ENCODE results near the gene CAMKK2.
"Not testable (repeated sequence)": the region's sequence is repeated elsewhere in the genome, so short reads cannot be mapped to it uniquely, and the experiment has no call there.

CAMKK2 gene

GRCh38 chr12:121323908-121324307 is 27.4 kb upstream of the CAMKK2 start:
- no peak overlapping the region for H2BK5ac ChIP-seq (ENCODE audit: low read depth, low read length, poor library complexity)
- no peak overlapping the region for H3K9ac ChIP-seq (ENCODE audit: low read length)
- DNase-seq: no peak
- H2AK5ac ChIP-seq (ENCODE audit: low read length): no peak overlapping the region
- H3K18ac ChIP-seq (ENCODE audit: low read length): no peak overlapping the region
- no peak overlapping the region for H2BK12ac ChIP-seq (ENCODE audit: low read length)
- no peak overlapping the region for H2AFZ ChIP-seq (ENCODE audit: insufficient read depth, low read length, poor library complexity)
- H3K4me1 ChIP-seq (ENCODE audit: control insufficient read depth in 1 of 2, insufficient read depth in 2 of 2, low read length in 2 of 2): no peaks in the 10 kb centered on the region
- H3K36me3 ChIP-seq (ENCODE audit: control insufficient read depth in 1 of 2, insufficient read depth in 2 of 2, low read length in 2 of 2): peaks cover 28 to 32% of the 10 kb centered on the region in 2 experiments
- H3K9me3 ChIP-seq (ENCODE audit: insufficient read depth, low read depth, low read length): no peaks in the 10 kb centered on the region
- no peak overlapping the region for H2BK120ac ChIP-seq (ENCODE audit: insufficient read depth, low read length, poor library complexity)
- H3K4me2 ChIP-seq (ENCODE audit: low read length): no peak overlapping the region
- no peak overlapping the region for H3K4ac ChIP-seq (ENCODE audit: low read depth, low read length)
- no peak overlapping the region for H4K91ac ChIP-seq (ENCODE audit: low read depth, low read length)
- no peaks in the 10 kb centered on the region for H3K79me1 ChIP-seq (ENCODE audit: low read length)
- no peak overlapping the region for H4K12ac ChIP-seq (ENCODE audit: low read depth, low read length)
- no peak overlapping the region for H4K8ac ChIP-seq (ENCODE audit: low read depth, low read length)
- no peak overlapping the region for H3K14ac ChIP-seq (ENCODE audit: low read length)
- no CpG with 5 or more reads among the region's 3 CpGs for whole genome bisulfite sequencing (ENCODE audit: extremely low coverage, insufficient coverage, insufficient read length)
- no peaks in the 10 kb centered on the region for H3K79me2 ChIP-seq (ENCODE audit: control insufficient read depth, insufficient read depth, low read length, poor library complexity)
- no peaks in the 10 kb centered on the region for H3K27me3 ChIP-seq (ENCODE audit: insufficient read depth, low read length)
- H3K4me3 ChIP-seq (ENCODE audit: low read depth, low read length): no peak overlapping the region
- no peak overlapping the region for H3K27ac ChIP-seq (ENCODE audit: low read depth, low read length)
- H3K23ac ChIP-seq (ENCODE audit: low read length): no peak overlapping the region

GRCh38 chr12:121318121-121318520 is 21.6 kb upstream of the CAMKK2 start:
- Histone ChIP-seq H2AK5ac (ENCODE audit: low read length) (no peak overlapping the region), H3K4me2 (ENCODE audit: low read length) (no peak overlapping the region), H3K9ac (ENCODE audit: low read length) (no peak overlapping the region), H3K36me3 (ENCODE audit: control insufficient read depth in 1 of 2, insufficient read depth in 2 of 2, low read length in 2 of 2) (peaks cover 8 to 16% of the 10 kb centered on the region in 2 experiments), H2BK12ac (ENCODE audit: low read length) (no peak overlapping the region), H3K4me1 (ENCODE audit: control insufficient read depth in 1 of 2, insufficient read depth in 2 of 2, low read length in 2 of 2) (no peaks in the 10 kb centered on the region), H2AFZ (ENCODE audit: insufficient read depth, low read length, poor library complexity) (no peak overlapping the region), H2BK120ac (ENCODE audit: insufficient read depth, low read length, poor library complexity) (no peak overlapping the region), H3K14ac (ENCODE audit: low read length) (no peak overlapping the region), H3K27ac (ENCODE audit: low read depth, low read length) (no peak overlapping the region), H3K79me1 (ENCODE audit: low read length) (no peaks in the 10 kb centered on the region), H2BK5ac (ENCODE audit: low read depth, low read length, poor library complexity) (no peak overlapping the region), H4K12ac (ENCODE audit: low read depth, low read length) (no peak overlapping the region), H4K91ac (ENCODE audit: low read depth, low read length) (no peak overlapping the region), H3K18ac (ENCODE audit: low read length) (no peak overlapping the region), H3K27me3 (ENCODE audit: insufficient read depth, low read length) (no peaks in the 10 kb centered on the region), H3K4ac (ENCODE audit: low read depth, low read length) (no peak overlapping the region), H3K9me3 (ENCODE audit: insufficient read depth, low read depth, low read length) (no peaks in the 10 kb centered on the region), H3K23ac (ENCODE audit: low read length) (no peak overlapping the region), H3K4me3 (ENCODE audit: low read depth, low read length) (no peak overlapping the region), H3K79me2 (ENCODE audit: control insufficient read depth, insufficient read depth, low read length, poor library complexity) (no peaks in the 10 kb centered on the region), H4K8ac (ENCODE audit: low read depth, low read length) (no peak overlapping the region)
- DNase-seq: no peak
- no CpG with 5 or more reads among the region's 11 CpGs for WGBS (ENCODE audit: extremely low coverage, insufficient coverage, insufficient read length)

GRCh38 chr12:121314431-121314830 is 17.9 kb upstream of the CAMKK2 start:
- H3K18ac ChIP-seq (ENCODE audit: low read length): no peak overlapping the region
- H3K79me2 ChIP-seq (ENCODE audit: control insufficient read depth, insufficient read depth, low read length, poor library complexity): no peaks in the 10 kb centered on the region
- no peak overlapping the region for H2BK5ac ChIP-seq (ENCODE audit: low read depth, low read length, poor library complexity)
- DNase-seq: no peak
- no peak overlapping the region for H3K4ac ChIP-seq (ENCODE audit: low read depth, low read length)
- no peak overlapping the region for H3K23ac ChIP-seq (ENCODE audit: low read length)
- no peak overlapping the region for H4K8ac ChIP-seq (ENCODE audit: low read depth, low read length)
- no peak overlapping the region for H3K9ac ChIP-seq (ENCODE audit: low read length)
- no peak overlapping the region for H3K27ac ChIP-seq (ENCODE audit: low read depth, low read length)
- H3K4me2 ChIP-seq (ENCODE audit: low read length): no peak overlapping the region
- no peak overlapping the region for H4K12ac ChIP-seq (ENCODE audit: low read depth, low read length)
- H2BK120ac ChIP-seq (ENCODE audit: insufficient read depth, low read length, poor library complexity): no peak overlapping the region
- no peak overlapping the region for H3K4me3 ChIP-seq (ENCODE audit: low read depth, low read length)
- no peak overlapping the region for H2BK12ac ChIP-seq (ENCODE audit: low read length)
- no peaks in the 10 kb centered on the region for H3K79me1 ChIP-seq (ENCODE audit: low read length)
- WGBS (ENCODE audit: extremely low coverage, insufficient coverage, insufficient read length): no CpG with 5 or more reads among the region's 3 CpGs
- H3K4me1 ChIP-seq (ENCODE audit: control insufficient read depth in 1 of 2, insufficient read depth in 2 of 2, low read length in 2 of 2): no peaks in the 10 kb centered on the region
- H3K27me3 ChIP-seq (ENCODE audit: insufficient read depth, low read length): no peaks in the 10 kb centered on the region
- H3K9me3 ChIP-seq (ENCODE audit: insufficient read depth, low read depth, low read length): no peaks in the 10 kb centered on the region
- peaks cover 12 to 16% of the 10 kb centered on the region in 2 experiments for H3K36me3 ChIP-seq (ENCODE audit: control insufficient read depth in 1 of 2, insufficient read depth in 2 of 2, low read length in 2 of 2)
- no peak overlapping the region for H2AFZ ChIP-seq (ENCODE audit: insufficient read depth, low read length, poor library complexity)
- H4K91ac ChIP-seq (ENCODE audit: low read depth, low read length): no peak overlapping the region
- no peak overlapping the region for H2AK5ac ChIP-seq (ENCODE audit: low read length)
- no peak overlapping the region for H3K14ac ChIP-seq (ENCODE audit: low read length)

GRCh38 chr12:121310231-121310630 is 13.7 kb upstream of the CAMKK2 start:
- H3K4me2 ChIP-seq (ENCODE audit: low read length); H3K9ac ChIP-seq (ENCODE audit: low read length); H2BK120ac ChIP-seq (ENCODE audit: insufficient read depth, low read length, poor library complexity); H3K79me2 ChIP-seq (ENCODE audit: control insufficient read depth, insufficient read depth, low read length, poor library complexity); H3K18ac ChIP-seq (ENCODE audit: low read length); H2BK12ac ChIP-seq (ENCODE audit: low read length); H3K27ac ChIP-seq (ENCODE audit: low read depth, low read length); H2AFZ ChIP-seq (ENCODE audit: insufficient read depth, low read length, poor library complexity); H3K4ac ChIP-seq (ENCODE audit: low read depth, low read length); H4K91ac ChIP-seq (ENCODE audit: low read depth, low read length); H4K8ac ChIP-seq (ENCODE audit: low read depth, low read length); H2BK5ac ChIP-seq (ENCODE audit: low read depth, low read length, poor library complexity); H3K23ac ChIP-seq (ENCODE audit: low read length); H3K79me1 ChIP-seq (ENCODE audit: low read length); H2AK5ac ChIP-seq (ENCODE audit: low read length); H3K9me3 ChIP-seq (ENCODE audit: insufficient read depth, low read depth, low read length); H3K14ac ChIP-seq (ENCODE audit: low read length); H4K12ac ChIP-seq (ENCODE audit: low read depth, low read length); H3K27me3 ChIP-seq (ENCODE audit: insufficient read depth, low read length); DNase-seq; H3K4me1 ChIP-seq (ENCODE audit: control insufficient read depth in 1 of 2, insufficient read depth in 2 of 2, low read length in 2 of 2); H3K4me3 ChIP-seq (ENCODE audit: low read depth, low read length): not testable (repeated sequence)
- whole genome bisulfite sequencing (ENCODE audit: extremely low coverage, insufficient coverage, insufficient read length): no CpG with 5 or more reads among the region's 1 CpG
- H3K36me3 ChIP-seq (ENCODE audit: control insufficient read depth in 1 of 2, insufficient read depth in 2 of 2, low read length in 2 of 2): peaks cover 10 to 14% of the 10 kb centered on the region in 2 experiments

Data from trophoblast cell (in vitro differentiated cells and primary cell).